K562 (cell line): ENCODE results near the gene MAML1. TPM values are rescaled to one million over a fixed set of nuclear protein-coding genes. Genes with fewer than 3 reads are reported as not detected.
A peak's percentile ranks its signal among the peaks of the same experiment; 100 is the strongest.

Source experiments
- BCOR ChIP-seq: fragments of 450-650 bp; IDR thresholded peaks from 2 replicates; pipeline ENCODE4 v1.6.1; 2016
- CBFA2T3 ChIP-seq: fragments of 450-650 bp; IDR thresholded peaks from 2 replicates; pipeline ENCODE4 v1.6.1; 2017
- CBFB ChIP-seq: sonication (generic); formaldehyde crosslinking; IDR thresholded peaks from 2 replicates; pipeline ENCODE4 v1.4.0; 2020; ENCODE audit warnings: mild to moderate bottlenecking, missing genetic modification reagents
- CHD1 ChIP-seq: fragments of 200-600 bp; sonication (generic); IDR thresholded peaks from one replicate; pipeline ENCODE4 v1.6.1; 2012; ENCODE audit warnings: mild to moderate bottlenecking, moderate library complexity, low read length, inconsistent platforms
- CTBP1 ChIP-seq: fragments of 450-650 bp; IDR thresholded peaks from 2 replicates; pipeline ENCODE4 v1.6.1; 2016; ENCODE audit warnings: borderline replicate concordance
- CXXC5 ChIP-seq: fragments of 250-450 bp; sonication (Bioruptor Pico); IDR thresholded peaks from 2 replicates; pipeline ENCODE4 v1.8.0; 2022; ENCODE audit warnings: inconsistent platforms, mild to moderate bottlenecking, moderate library complexity
- DACH1 ChIP-seq: fragments of 450-650 bp; IDR thresholded peaks from 2 replicates; pipeline ENCODE4 v1.6.1; 2018; ENCODE audit not compliant: partially characterized antibody
- GATAD2A ChIP-seq: fragments of 450-650 bp; IDR thresholded peaks from 2 replicates; pipeline ENCODE4 v1.6.1; 2017
- HMGXB4 ChIP-seq: sonication (generic); formaldehyde crosslinking; IDR thresholded peaks from 2 replicates; pipeline ENCODE4 v1.8.1; 2023; ENCODE audit warnings: mild to moderate bottlenecking, missing genetic modification reagents
- IFI16 ChIP-seq: fragments of 250-450 bp; sonication (Bioruptor Pico); IDR thresholded peaks from 2 replicates; pipeline ENCODE4 v2.1.2; 2022; ENCODE audit warnings: mild to moderate bottlenecking, inconsistent platforms
- KDM4B ChIP-seq, 2 experiments: fragments of 450-650 bp in 1 of 2; sonication (generic) in 1 of 2; IDR thresholded peaks; 2 replicates each; pipeline ENCODE4 v1.6.1; 2016 to 2017; ENCODE audit warnings: borderline replicate concordance in 2 of 2, antibody characterized with exemption in 1 of 2, low read depth in 1 of 2, mild to moderate bottlenecking in 1 of 2
- MAFK ChIP-seq: IDR thresholded peaks from 2 replicates; pipeline ENCODE4 v1.6.1; 2011; ENCODE audit warnings: low read length, improper control_type of control experiment
- MTA3 ChIP-seq: fragments of 450-650 bp; formaldehyde crosslinking; IDR thresholded peaks from 2 replicates; pipeline ENCODE4 v1.6.1; 2017; ENCODE audit warnings: mild to moderate bottlenecking, borderline replicate concordance
- MXI1 ChIP-seq: IDR thresholded peaks from 2 replicates; pipeline ENCODE4 v1.6.1; 2011; ENCODE audit warnings: low read depth, mild to moderate bottlenecking, improper control_type of control experiment, low read length
- NR2F6 ChIP-seq: fragments of 450-650 bp; formaldehyde crosslinking; IDR thresholded peaks from 2 replicates; pipeline ENCODE4 v1.4.0; 2020; ENCODE audit warnings: mild to moderate bottlenecking
- OTX1 ChIP-seq: fragments of 450-650 bp; formaldehyde crosslinking; IDR thresholded peaks from 2 replicates; pipeline ENCODE4 v1.4.0; 2022; ENCODE audit warnings: mild to moderate bottlenecking
- PML ChIP-seq: IDR thresholded peaks from 2 replicates; pipeline ENCODE4 v1.6.1; 2012; ENCODE audit warnings: low read length, inconsistent platforms
- RBM25 ChIP-seq: fragments of 200-400 bp; formaldehyde crosslinking; IDR thresholded peaks from 2 replicates; pipeline ENCODE4 v1.6.1; 2018; ENCODE audit warnings: low read length, low read depth, moderate library complexity; ENCODE audit not compliant: severe bottlenecking
- TAF9B ChIP-seq: fragments of 450-650 bp; IDR thresholded peaks from 2 replicates; pipeline ENCODE4 v1.6.1; 2018; ENCODE audit warnings: mild to moderate bottlenecking; ENCODE audit not compliant: partially characterized antibody
- TBP ChIP-seq: optimal IDR thresholded peaks from 2 replicates; pipeline ENCODE3; 2011; ENCODE audit warnings: low read depth, low read length, improper control_type of control experiment
- TEAD1 ChIP-seq, 2 experiments: fragments of 450-650 bp in 1 of 2; sonication (generic) in 1 of 2; formaldehyde crosslinking; IDR thresholded peaks; 2 replicates each; pipeline versions ENCODE4 v1.4.0 to v1.8.0; 2020 to 2022; ENCODE audit warnings: mild to moderate bottlenecking in 2 of 2, missing genetic modification reagents in 1 of 2
- VEZF1 ChIP-seq: fragments of 200-800 bp; sonication (Bioruptor generic); IDR thresholded peaks from 2 replicates; pipeline ENCODE4 v1.6.1; 2017; ENCODE audit warnings: missing genetic modification characterization, missing compliant biosample characterization
- ZBTB7A ChIP-seq: IDR thresholded peaks from 2 replicates; pipeline ENCODE4 v1.6.1; 2011; ENCODE audit warnings: low read depth, mild to moderate bottlenecking, low read length, moderate library complexity, borderline replicate concordance; ENCODE audit not compliant: control insufficient read depth
- ZNF165 ChIP-seq: fragments of 250-450 bp; sonication (Bioruptor Pico); IDR thresholded peaks from 2 replicates; pipeline ENCODE4 v1.4.0; 2020; ENCODE audit warnings: borderline replicate concordance
- ZNF224 ChIP-seq: sonication (generic); formaldehyde crosslinking; IDR thresholded peaks from 2 replicates; pipeline ENCODE4 v1.8.0; 2022; ENCODE audit warnings: mild to moderate bottlenecking, missing genetic modification reagents
- polyA plus RNA-seq, 8 experiments: library from polyadenylated mRNA; depleted of rRNA in 4 of 8; stranded (reverse) in 5 of 8; unstranded in 3 of 8; fragments of >200 nt; fragmentation: Nextera tagmentation in 2 of 8; fragmentation: Illumina TruSeq in 1 of 8; extraction: Ambion mirVana in 2 of 8; extraction: Trizol in 1 of 8; gene quantifications; 2 replicates each; pipeline versions ENCODE4 v1.2.1 to v1.2.3, GENCODE V29; 2011 to 2014; ENCODE audit warnings: inconsistent platforms in 1 of 8, missing spikeins in 1 of 8
- total RNA-seq, 7 experiments: library from RNA; depleted of rRNA in 6 of 7; stranded (reverse); fragments of >200 nt in 6 of 7; fragmentation: Illumina TruSeq in 2 of 7; extraction: Trizol in 2 of 7; gene quantifications; 2 replicates each; pipeline versions ENCODE4 v1.2.1 to v1.2.3, GENCODE V29; 2011 to 2021; ENCODE audit warnings: low replicate concordance in 1 of 7
- TF ChIP-seq, protein P1 (sequence below), 2 experiments: fragments of 450-650 bp; conservative IDR thresholded peaks; 2 replicates each; pipeline ENCODE4 v1.6.1; 2017; ENCODE audit warnings: mild to moderate bottlenecking in 2 of 2, moderate library complexity in 2 of 2

Gene MAML1
- total and polyA plus RNA-seq, 9 of the 15 experiments (the other 6 are each of a cell fraction or from before 2014, with no cell fraction given), result 0.32 to 18.4 (median 7.0) TPM

DNA sequence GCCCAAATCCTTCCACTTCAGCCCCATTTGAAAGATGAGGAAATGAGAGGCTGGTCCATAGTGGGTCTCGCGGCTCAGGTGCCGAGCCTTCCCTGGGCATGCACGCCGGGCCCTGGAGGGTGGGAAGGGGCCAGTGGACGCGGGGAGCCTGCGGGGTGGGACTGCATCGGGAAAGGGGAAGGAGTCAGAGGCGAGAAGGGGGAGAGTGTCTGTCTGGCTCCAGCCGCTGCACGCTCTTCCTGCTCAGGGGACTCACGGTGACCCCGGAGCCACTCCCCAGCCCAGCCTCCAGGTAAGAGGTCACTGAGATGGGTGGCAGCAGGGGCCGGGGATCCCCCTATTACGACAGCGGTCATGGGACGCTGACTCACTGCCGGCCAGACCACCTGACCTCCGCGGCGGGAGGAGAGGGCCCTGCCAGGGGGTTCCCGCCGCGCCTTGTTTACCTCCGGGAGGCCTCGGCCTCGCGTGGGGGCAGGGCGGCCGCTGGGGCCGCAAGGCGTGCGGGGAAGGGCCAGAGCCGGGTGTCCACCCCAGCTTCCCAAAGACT is 86.2 kb downstream of the MAML1 start (continued):
- TF ChIP-seq, protein P1, sequence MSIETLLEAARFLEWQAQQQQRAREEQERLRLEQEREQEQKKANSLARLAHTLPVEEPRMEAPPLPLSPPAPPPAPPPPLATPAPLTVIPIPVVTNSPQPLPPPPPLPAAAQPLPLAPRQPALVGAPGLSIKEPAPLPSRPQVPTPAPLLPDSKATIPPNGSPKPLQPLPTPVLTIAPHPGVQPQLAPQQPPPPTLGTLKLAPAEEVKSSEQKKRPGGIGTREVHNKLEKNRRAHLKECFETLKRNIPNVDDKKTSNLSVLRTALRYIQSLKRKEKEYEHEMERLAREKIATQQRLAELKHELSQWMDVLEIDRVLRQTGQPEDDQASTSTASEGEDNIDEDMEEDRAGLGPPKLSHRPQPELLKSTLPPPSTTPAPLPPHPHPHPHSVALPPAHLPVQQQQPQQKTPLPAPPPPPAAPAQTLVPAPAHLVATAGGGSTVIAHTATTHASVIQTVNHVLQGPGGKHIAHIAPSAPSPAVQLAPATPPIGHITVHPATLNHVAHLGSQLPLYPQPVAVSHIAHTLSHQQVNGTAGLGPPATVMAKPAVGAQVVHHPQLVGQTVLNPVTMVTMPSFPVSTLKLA (conservative IDR thresholded peaks at IDR 0.05), result peak; percentile 91 to 94; a peak in 3 of 4 replicates
- TF ChIP-seq TBP, result no peak
- no peak for TF ChIP-seq RBM25
- TF ChIP-seq HMGXB4 (CRISPR knock-in tag), result no peak
- TF ChIP-seq MTA3, result peak; percentile 90
- TF ChIP-seq TEAD1 (CRISPR knock-in tag; IDR thresholded peaks at IDR 0.05), result peak; percentile 19 to 20; a peak in 1 of 4 replicates
- TF ChIP-seq CBFA2T3, result peak; percentile 32; the same call in 1 of the 2 replicates
- TF ChIP-seq TAF9B, result peak; percentile 93
- TF ChIP-seq CTBP1, result peak; percentile 88
- TF ChIP-seq ZNF165 (CRISPR knock-in tag), result peak; percentile 12; the same call in 1 of the 2 replicates
- TF ChIP-seq NR2F6 (CRISPR knock-in tag), result no peak
- TF ChIP-seq VEZF1 (CRISPR knock-in tag), result peak; percentile 85
- TF ChIP-seq ZNF224 (CRISPR knock-in tag), result no peak
- TF ChIP-seq KDM4B (IDR thresholded peaks at IDR 0.05; ENCODE audit: borderline replicate concordance in 2 of 2, low read depth in 1 of 2), result peak in 1 of 2 experiments; percentile 73; a peak in 1 of 4 replicates
- no peak for TF ChIP-seq IFI16 (CRISPR knock-in tag)
- TF ChIP-seq DACH1, result peak; percentile 72
- TF ChIP-seq CBFB (CRISPR knock-in tag), result no peak
- peak; percentile 92 for TF ChIP-seq CXXC5 (CRISPR knock-in tag)
- peak; percentile 88 for TF ChIP-seq ZBTB7A
- peak; percentile 84; the same call in 1 of the 2 replicates for TF ChIP-seq GATAD2A
- TF ChIP-seq PML, result no peak; the same call in 1 of the 2 replicates
- no peak for TF ChIP-seq CHD1
- 0 out of 2 replicates have a peak, but pooled peaks have one; percentile 41 for TF ChIP-seq OTX1 (CRISPR knock-in tag)
- TF ChIP-seq MAFK, result peak; percentile 54
- peak; percentile 46; the same call in 1 of the 2 replicates for TF ChIP-seq MXI1
- TF ChIP-seq BCOR, result no peak
